ENCODE data around the gene IL17REL. TPM values are rescaled to one million over a fixed set of nuclear protein-coding genes. Genes with fewer than 3 reads are reported as not detected.

Gene IL17REL
- total RNA-seq, 2 donors from 2014 or later = not detected

DNA sequence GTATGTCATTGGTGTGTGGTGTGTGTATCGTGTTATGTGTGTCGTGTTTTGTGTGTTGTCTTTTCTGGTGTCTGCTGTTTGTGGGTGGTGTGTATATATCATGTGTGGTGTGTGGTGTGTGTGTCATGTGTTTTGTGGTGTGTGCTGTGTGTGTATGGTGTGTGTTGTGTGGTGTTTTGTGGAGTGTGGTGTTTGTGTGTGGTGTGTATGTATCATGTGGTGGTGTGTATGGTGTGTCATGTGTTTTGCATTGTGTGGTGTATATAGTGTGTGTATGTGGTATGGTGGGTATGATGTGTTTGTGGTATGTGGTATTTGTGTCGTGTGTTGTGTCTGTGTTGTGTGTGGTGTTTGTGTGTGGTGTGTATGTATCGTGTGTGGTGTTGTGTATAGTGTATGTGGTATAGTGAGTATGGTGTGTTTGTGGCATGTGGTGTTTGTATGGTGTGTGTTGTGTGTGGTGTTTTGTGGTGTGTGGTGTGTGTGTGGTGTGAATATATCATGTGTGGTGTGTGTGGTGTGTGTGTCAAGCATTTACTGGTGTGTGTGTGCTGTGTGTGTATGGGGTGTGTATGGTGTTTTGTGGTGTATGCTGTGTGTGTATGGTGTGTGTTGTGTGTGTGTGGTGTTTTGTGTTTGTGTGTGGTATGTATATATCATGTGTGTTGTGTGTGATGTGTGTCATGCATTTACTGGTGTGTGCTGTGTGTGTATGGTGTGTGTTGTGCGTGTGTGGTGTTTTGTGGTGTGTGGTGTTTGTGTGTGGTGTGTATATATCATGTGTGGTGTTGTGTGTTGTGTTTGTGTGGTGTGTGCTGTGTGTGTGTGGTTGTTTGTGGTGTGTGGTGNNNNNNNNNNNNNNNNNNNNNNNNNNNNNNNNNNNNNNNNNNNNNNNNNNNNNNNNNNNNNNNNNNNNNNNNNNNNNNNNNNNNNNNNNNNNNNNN lies 39.3 kb downstream of the IL17REL start:
- peaks cover 36% of the 10 kb centered on the region for H3K4me1 ChIP-seq
- H3K36me3 ChIP-seq (replicated peaks in 1 of 2; ENCODE audit: insufficient read depth in 1 of 2, low read depth in 2 of 2) = no peaks in the 10 kb centered on the region
- no peaks in the 10 kb centered on the region for H3K9me3 ChIP-seq
- DNase-seq (no peak), ATAC-seq (no peak)
- 83 to 88% methylated on average over 5 of the region's 5 CpGs for WGBS, 2 donors
- H3K27ac ChIP-seq = no peak overlapping the region
- TF ChIP-seq, protein P1, sequence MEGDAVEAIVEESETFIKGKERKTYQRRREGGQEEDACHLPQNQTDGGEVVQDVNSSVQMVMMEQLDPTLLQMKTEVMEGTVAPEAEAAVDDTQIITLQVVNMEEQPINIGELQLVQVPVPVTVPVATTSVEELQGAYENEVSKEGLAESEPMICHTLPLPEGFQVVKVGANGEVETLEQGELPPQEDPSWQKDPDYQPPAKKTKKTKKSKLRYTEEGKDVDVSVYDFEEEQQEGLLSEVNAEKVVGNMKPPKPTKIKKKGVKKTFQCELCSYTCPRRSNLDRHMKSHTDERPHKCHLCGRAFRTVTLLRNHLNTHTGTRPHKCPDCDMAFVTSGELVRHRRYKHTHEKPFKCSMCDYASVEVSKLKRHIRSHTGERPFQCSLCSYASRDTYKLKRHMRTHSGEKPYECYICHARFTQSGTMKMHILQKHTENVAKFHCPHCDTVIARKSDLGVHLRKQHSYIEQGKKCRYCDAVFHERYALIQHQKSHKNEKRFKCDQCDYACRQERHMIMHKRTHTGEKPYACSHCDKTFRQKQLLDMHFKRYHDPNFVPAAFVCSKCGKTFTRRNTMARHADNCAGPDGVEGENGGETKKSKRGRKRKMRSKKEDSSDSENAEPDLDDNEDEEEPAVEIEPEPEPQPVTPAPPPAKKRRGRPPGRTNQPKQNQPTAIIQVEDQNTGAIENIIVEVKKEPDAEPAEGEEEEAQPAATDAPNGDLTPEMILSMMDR (IDR thresholded peaks at IDR 0.05) = no peak
- no peak for TF ChIP-seq POLR2A (IDR thresholded peaks at IDR 0.05)
- H3K4me3 ChIP-seq = no peak overlapping the region
- H3K27me3 ChIP-seq = no peaks in the 10 kb centered on the region
- intact Hi-C loops (cut with DNase I) = no loop called here

DNA sequence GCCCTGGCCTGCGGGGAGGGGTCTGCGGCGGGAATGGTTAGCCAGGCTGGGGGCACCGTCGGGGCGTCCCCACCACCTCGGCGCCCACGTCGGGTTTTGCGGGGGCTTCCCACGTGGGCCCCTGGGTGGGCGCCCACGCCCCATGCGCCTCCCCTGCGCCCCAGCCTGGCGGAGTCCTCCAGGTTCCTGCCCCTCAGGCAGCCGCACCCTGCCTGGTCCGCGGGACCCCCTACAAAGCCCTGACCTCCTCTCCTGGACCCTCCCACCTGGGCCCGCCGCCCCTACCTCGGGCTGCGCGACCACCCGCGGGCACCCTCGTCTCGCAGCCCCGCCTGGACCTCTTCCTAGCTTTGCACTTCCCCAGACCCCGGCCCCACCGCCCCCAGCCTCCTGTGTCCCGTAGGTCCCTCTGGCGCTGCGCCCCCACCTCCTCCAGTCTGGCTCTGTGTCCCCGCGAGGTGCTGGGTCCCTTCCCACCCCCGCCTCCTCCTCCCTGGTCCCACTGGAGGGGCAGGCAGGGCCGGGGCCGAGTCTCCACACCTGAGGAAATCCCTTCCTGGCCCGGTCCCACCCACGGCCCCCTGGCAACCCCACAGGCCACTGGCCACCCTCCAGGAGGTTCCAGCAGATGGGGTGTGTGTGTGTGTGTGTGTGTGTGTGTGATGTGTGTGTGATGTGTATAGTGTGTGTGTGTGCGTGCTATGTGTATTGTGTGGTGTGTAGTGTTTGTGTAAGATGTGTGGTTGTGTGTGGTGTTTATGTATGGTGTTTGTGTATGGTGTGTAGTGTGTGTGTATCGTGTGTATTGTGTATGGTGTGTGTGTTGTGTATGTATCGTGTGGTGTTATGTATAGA lies 40.2 kb downstream of the IL17REL start:
- Histone ChIP-seq H3K27me3 (no peaks in the 10 kb centered on the region), H3K4me1 (peaks cover 45% of the 10 kb centered on the region), H3K4me3 (no peak overlapping the region), H3K9me3 (no peaks in the 10 kb centered on the region), H3K36me3 (replicated peaks in 1 of 2; ENCODE audit: insufficient read depth in 1 of 2, low read depth in 2 of 2) (no peaks in the 10 kb centered on the region), H3K27ac (no peak overlapping the region)
- no peak for ATAC-seq
- peak in 3 of 4 donors; percentile 34 to 53 (median 50) for DNase-seq
- intact Hi-C loops (cut with DNase I) = no loop called here
- TF ChIP-seq, protein P1 (IDR thresholded peaks at IDR 0.05) = no peak
- no peak for TF ChIP-seq POLR2A (IDR thresholded peaks at IDR 0.05)
- WGBS, 2 donors = 67 to 72% methylated on average over 22 to 34 of the region's 45 CpGs

DNA sequence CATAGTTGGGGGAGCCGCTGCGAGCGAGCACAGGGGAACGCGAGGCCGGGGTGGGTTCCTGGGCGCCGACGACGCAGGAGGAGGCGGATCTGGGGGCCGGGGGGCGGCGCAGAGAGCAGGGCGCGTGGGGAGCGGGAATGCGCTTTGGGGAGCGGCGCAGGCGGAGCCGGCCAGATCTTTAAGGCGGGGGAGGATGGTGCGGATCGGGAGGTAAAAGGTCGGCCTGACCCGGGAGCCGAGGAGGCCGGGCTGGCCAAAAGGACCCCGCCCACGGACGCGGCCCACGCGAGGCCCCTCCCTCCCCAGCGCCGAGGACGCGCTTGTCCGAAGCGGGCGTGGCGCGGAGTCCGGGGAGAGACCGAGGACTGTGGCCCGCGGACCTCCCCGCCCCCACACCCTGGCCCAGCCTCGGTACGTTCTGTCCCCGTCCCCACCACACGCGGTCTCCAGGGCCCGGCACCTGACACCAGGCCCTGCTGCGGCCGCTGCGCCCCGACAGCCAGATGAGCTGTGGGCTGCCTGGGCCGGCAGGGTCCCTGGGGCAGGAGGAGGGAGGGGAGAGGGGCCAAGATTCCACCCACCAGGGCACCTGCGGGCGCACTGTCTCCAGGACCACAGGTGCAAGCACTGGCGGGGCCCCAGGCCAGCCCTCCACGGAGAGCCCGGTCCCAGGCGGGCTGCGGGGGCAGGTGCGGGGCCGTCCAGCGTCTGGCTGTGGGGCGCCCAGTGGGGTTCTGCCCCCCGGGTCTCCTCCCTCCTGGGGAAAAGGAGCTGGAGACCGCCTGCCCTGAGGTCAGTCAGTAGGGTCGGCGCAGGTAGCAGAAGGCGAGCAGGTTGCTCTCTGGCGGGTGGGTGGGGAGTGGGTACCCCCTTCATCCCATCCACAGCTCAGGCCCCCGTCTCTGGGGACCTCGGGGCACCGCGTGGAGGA lies 41.1 kb downstream of the IL17REL start:
- 1 to 14% methylated on average over 23 to 76 of the region's 81 CpGs for WGBS, 2 donors
- Histone ChIP-seq H3K9me3 (no peaks in the 10 kb centered on the region), H3K36me3 (replicated peaks in 1 of 2; ENCODE audit: insufficient read depth in 1 of 2, low read depth in 2 of 2) (no peaks in the 10 kb centered on the region), H3K27me3 (no peaks in the 10 kb centered on the region), H3K27ac (peak overlapping the region in 3 of 4 donors; percentile 82 to 92 (median 89)), H3K4me3 (no peak overlapping the region), H3K4me1 (peaks cover 54% of the 10 kb centered on the region)
- peak; percentile 49 for ATAC-seq
- intact Hi-C loops (cut with DNase I) = no loop called here
- TF ChIP-seq POLR2A (IDR thresholded peaks at IDR 0.05) = peak in 2 of 3 donors; percentile 37 to 39
- TF ChIP-seq, protein P1 (IDR thresholded peaks at IDR 0.05) = no peak
- DNase-seq = peak; percentile 67 to 84 (median 77)

DNA sequence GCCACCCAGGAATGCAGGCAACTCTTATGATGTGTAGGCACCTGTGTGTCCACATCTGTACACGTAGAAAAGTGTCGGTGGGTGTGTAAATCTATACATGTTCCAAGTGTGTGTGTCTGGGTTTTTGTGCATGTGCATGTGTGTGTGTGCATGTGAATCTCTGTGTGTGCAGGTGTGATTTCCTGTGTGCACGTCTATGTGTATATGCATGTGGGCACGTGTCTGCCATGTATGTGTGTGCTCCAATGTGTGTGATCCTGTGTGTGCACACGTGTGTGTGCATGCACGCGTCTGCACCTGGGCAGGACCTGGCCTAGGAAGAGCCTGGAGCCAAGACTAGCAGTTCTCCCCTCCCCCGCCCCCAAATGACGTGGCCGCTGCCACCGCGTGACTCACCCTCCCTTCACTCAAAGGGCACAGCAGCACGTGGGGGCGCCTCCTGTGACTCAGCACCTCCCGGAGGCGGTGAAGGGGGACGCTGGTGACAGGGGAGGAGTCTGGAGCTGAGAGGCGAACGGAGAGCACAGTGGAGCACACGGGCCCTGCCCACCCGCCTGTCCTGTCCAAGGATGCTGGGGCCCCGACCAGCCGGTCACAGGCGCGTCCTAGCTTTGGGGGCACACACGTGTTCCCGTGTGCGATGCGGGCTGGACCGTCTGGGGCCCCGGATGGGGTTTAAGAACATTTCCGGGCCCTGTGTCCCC lies 41.9 kb downstream of the IL17REL start:
- ATAC-seq (peak; percentile 83), DNase-seq (peak; percentile 93 to 98 (median 96))
- peaks cover 62% of the 10 kb centered on the region for H3K4me1 ChIP-seq
- H3K27me3 ChIP-seq = no peaks in the 10 kb centered on the region
- intact Hi-C loops (cut with DNase I) = no loop called here
- 12 to 88% methylated on average over 3 to 32 of the region's 32 CpGs for WGBS, 2 donors
- H3K36me3 ChIP-seq (replicated peaks in 1 of 2; ENCODE audit: insufficient read depth in 1 of 2, low read depth in 2 of 2) = no peaks in the 10 kb centered on the region
- no peak overlapping the region for H3K4me3 ChIP-seq
- peak; percentile 88 to 93 (median 91) for TF ChIP-seq POLR2A (IDR thresholded peaks at IDR 0.05)
- TF ChIP-seq, protein P1 (IDR thresholded peaks at IDR 0.05) = peak in 2 of 7 experiments; percentile 14 to 35
- no peaks in the 10 kb centered on the region for H3K9me3 ChIP-seq
- peak overlapping the region; percentile 4 to 92 (median 86) for H3K27ac ChIP-seq

All from body of pancreas (tissue), 4 donors.